Esophagus squamous epithelium (tissue), 4 donors: ENCODE data around the gene UBE2O.

ENCODE experiments used
- POLR2A ChIP-seq, 4 donors: fragments of 450-650 bp; IDR thresholded peaks; one replicate each; pipeline ENCODE4 v1.6.1; 2017; ENCODE audit warnings: antibody characterized with exemption in 4 of 4, mild to moderate bottlenecking in 4 of 4, moderate library complexity in 3 of 4
- TF ChIP-seq, protein P1 (sequence below), 6 experiments: fragments of 450-650 bp in 4 of 6; fragments of 200-600 bp in 2 of 6; sonication (generic) in 2 of 6; IDR thresholded peaks; one replicate each; pipeline ENCODE4 v1.5.1; 2016 to 2019; ENCODE audit warnings: antibody characterized with exemption in 6 of 6, mild to moderate bottlenecking in 4 of 6, moderate library complexity in 4 of 6

DNA sequence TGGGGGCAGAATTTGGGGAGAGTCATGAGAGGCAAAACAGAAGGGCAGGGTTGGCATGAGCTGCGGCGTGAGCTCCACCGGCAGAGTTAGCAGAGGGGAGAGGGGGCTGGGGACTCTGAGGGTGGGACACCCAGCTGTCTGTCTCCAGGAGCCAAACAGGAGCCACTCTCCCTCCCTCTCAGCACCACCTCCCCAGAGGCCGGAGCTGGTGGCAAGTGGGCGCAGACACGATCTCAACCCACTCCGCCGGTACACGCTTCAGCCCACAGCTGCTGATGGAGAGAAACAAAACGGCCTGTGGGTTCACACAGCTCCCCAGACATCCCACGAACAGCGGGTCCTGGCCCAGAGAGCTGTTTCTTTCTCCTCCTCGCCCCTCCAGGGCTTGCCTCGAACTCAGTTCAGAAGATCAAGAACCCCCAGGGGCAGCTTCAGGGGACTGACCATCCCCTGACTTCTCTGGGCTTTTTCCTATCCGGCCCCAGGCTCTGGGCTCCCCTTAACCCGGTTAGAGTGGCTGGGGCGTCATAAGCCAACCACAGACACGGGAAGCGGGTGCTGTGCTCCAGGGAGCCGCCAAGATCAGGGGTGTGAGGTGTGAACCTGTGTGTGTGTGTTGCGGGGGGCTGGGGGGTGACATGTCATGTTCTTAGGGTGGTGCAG, 40.7 kb upstream of the UBE2O start:
- TF ChIP-seq POLR2A (IDR thresholded peaks at IDR 0.05): no peak
- TF ChIP-seq, protein P1, sequence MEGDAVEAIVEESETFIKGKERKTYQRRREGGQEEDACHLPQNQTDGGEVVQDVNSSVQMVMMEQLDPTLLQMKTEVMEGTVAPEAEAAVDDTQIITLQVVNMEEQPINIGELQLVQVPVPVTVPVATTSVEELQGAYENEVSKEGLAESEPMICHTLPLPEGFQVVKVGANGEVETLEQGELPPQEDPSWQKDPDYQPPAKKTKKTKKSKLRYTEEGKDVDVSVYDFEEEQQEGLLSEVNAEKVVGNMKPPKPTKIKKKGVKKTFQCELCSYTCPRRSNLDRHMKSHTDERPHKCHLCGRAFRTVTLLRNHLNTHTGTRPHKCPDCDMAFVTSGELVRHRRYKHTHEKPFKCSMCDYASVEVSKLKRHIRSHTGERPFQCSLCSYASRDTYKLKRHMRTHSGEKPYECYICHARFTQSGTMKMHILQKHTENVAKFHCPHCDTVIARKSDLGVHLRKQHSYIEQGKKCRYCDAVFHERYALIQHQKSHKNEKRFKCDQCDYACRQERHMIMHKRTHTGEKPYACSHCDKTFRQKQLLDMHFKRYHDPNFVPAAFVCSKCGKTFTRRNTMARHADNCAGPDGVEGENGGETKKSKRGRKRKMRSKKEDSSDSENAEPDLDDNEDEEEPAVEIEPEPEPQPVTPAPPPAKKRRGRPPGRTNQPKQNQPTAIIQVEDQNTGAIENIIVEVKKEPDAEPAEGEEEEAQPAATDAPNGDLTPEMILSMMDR (IDR thresholded peaks at IDR 0.05): no peak
